Cardiac muscle cell (in vitro differentiated cells and primary cell): Measurements from ENCODE around the gene RAPGEF1. TPM values are rescaled to one million over a fixed set of nuclear protein-coding genes. Genes with fewer than 3 reads are reported as not detected.
"Not testable (repeated sequence)": the region's sequence is repeated elsewhere in the genome, so short reads cannot be mapped to it uniquely, and the experiment has no call there.

Source experiments
- DNase-seq, 2 donors: peaks; one replicate each; pipeline versions ENCODE4 v3.0.0 to v3.0.0-alpha.2; 2010 to 2017; ENCODE audit warnings: low read depth in 1 of 2, low spot score in 1 of 2
- H3K27ac ChIP-seq: fragments of 200-600 bp; sonication (generic); 2 replicates; pipeline ENCODE4 v1.5.1; 2016
- H3K27me3 ChIP-seq: fragments of 200-600 bp; sonication (generic); 2 replicates; pipeline ENCODE4 v1.6.0; 2016; ENCODE audit warnings: control low read depth
- H3K36me3 ChIP-seq: fragments of 200-600 bp; sonication (generic); 2 replicates; pipeline ENCODE4 v1.5.1; 2016; ENCODE audit warnings: control low read depth
- H3K4me1 ChIP-seq: fragments of 200-600 bp; sonication (generic); 2 replicates; pipeline ENCODE4 v1.8.1; 2017; ENCODE audit warnings: low read depth, mild to moderate bottlenecking, mixed run types
- H3K4me3 ChIP-seq: fragments of 200-600 bp; sonication (generic); 2 replicates; pipeline ENCODE4 v1.5.1; 2016; ENCODE audit warnings: mild to moderate bottlenecking
- H3K9me3 ChIP-seq: fragments of 200-600 bp; sonication (generic); 2 replicates; pipeline ENCODE4 v1.5.1; 2017; ENCODE audit warnings: low read depth, mild to moderate bottlenecking, control low read depth
- polyA plus RNA-seq: library from polyadenylated mRNA; unstranded; fragments of >200 nt; fragmentation: Nextera tagmentation; extraction: Ambion mirVana; gene quantifications from 2 replicates; pipeline ENCODE4 v1.2.1, GENCODE V29; 2016
- total RNA-seq: library from RNA; depleted of rRNA; stranded (reverse); fragments of >200 nt; gene quantifications from 2 replicates; pipeline ENCODE4 v1.2.3, GENCODE V29; 2016
- TF ChIP-seq, protein P1 (sequence below): IDR thresholded peaks from 2 replicates; pipeline ENCODE4 v1.5.1; 2012; ENCODE audit warnings: low read depth, mild to moderate bottlenecking, low read length

The RAPGEF1 gene
- total and polyA plus RNA-seq, 2 experiments from 2014 or later = 42.1 to 51.1 TPM

DNA sequence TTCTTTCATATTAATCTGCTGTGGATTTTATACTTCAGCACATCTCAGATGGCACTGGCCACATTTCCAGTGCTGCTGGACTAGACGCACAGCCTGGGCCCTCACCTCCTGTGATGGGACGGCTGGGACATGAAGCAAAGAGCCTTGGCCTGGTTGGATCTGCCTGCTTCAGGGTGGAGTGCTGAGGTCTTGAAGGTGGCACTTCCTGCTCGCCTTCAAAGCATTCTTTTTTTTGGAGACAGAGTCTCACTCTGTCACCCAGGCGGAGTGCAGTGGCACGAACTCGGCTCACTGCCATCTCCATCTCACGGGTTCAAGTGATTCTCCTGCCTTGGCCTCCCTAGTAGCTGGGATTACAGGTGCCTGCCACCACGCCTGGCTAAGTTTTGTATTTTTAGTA is 73.1 kb downstream of the RAPGEF1 start:
- H3K36me3 ChIP-seq = no peaks in the 10 kb centered on the region
- H3K4me1 ChIP-seq = peaks cover 32% of the 10 kb centered on the region
- TF ChIP-seq, protein P1, sequence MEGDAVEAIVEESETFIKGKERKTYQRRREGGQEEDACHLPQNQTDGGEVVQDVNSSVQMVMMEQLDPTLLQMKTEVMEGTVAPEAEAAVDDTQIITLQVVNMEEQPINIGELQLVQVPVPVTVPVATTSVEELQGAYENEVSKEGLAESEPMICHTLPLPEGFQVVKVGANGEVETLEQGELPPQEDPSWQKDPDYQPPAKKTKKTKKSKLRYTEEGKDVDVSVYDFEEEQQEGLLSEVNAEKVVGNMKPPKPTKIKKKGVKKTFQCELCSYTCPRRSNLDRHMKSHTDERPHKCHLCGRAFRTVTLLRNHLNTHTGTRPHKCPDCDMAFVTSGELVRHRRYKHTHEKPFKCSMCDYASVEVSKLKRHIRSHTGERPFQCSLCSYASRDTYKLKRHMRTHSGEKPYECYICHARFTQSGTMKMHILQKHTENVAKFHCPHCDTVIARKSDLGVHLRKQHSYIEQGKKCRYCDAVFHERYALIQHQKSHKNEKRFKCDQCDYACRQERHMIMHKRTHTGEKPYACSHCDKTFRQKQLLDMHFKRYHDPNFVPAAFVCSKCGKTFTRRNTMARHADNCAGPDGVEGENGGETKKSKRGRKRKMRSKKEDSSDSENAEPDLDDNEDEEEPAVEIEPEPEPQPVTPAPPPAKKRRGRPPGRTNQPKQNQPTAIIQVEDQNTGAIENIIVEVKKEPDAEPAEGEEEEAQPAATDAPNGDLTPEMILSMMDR = no peak
- no peaks in the 10 kb centered on the region for H3K27me3 ChIP-seq
- H3K9me3 ChIP-seq = no peaks in the 10 kb centered on the region
- H3K27ac ChIP-seq = no peak overlapping the region
- DNase-seq = no peak
- no peak overlapping the region for H3K4me3 ChIP-seq

DNA sequence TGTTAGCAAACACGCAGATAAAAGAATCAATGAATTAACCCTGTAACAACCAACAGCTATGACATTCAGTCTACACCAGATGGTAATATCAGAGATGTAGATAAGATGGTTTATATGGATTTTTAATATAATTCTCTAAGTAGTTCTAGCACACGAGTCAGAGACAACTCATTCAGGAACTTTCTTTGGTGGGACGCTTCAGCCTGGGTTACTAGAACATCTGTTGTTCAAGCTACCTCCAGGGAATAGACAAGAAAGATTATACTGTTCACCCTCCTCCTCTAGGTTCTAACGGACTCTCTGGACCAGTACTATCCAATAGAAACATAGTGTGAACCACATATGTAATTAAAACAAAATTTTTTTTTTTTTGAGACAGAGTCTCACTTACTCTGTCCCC is 73.8 kb downstream of the RAPGEF1 start:
- no peaks in the 10 kb centered on the region for H3K36me3 ChIP-seq
- H3K9me3 ChIP-seq = no peaks in the 10 kb centered on the region
- no peak for DNase-seq
- H3K27me3 ChIP-seq = no peaks in the 10 kb centered on the region
- H3K4me3 ChIP-seq = no peak overlapping the region
- no peak overlapping the region for H3K27ac ChIP-seq
- H3K4me1 ChIP-seq = peaks cover 32% of the 10 kb centered on the region
- TF ChIP-seq, protein P1 = no peak

DNA sequence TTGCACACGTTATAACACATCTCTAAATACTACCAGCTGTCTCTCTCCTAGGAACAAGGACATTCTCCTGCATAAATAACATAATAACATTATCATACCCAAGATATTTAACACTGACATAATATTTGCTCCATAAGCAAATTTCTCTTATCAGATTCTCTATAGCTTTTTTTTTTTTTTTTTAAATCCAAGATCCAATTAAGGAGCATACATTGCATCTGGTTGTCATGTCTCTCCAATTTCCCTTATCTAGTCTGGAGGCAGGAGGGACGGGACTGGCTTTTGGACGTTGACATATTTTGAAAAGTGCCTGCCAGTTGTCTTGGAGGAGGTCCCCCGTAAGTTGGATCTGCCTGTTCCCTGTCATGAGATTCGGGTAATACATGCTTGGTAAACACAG is 76.6 kb downstream of the RAPGEF1 start:
- Histone ChIP-seq H3K27ac (no peak overlapping the region), H3K4me1 (peaks cover 24% of the 10 kb centered on the region), H3K27me3 (no peaks in the 10 kb centered on the region), H3K36me3 (no peaks in the 10 kb centered on the region), H3K4me3 (no peak overlapping the region), H3K9me3 (no peaks in the 10 kb centered on the region)
- no peak for DNase-seq
- TF ChIP-seq, protein P1 = no peak

DNA sequence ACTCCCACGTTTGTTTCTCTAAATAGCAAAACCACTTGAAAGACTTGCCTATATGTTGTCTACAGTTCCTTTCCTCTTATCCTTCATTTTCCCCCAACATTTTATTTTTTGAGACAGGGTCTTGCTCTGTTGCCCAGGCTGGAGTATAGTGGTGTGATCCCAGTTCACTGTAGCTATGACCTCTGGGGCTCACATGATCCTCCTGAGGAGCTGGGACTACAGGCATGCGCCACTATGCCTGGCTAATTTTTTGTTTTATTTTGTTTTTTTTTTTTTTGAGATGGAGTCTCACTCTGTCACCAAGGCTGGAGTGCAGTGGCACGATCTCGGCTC is 77.6 kb downstream of the RAPGEF1 start:
- H3K36me3 ChIP-seq, H3K27me3 ChIP-seq, H3K4me3 ChIP-seq, H3K27ac ChIP-seq, DNase-seq, H3K9me3 ChIP-seq: not testable (repeated sequence)
- H3K4me1 ChIP-seq = peaks cover 26% of the 10 kb centered on the region

DNA sequence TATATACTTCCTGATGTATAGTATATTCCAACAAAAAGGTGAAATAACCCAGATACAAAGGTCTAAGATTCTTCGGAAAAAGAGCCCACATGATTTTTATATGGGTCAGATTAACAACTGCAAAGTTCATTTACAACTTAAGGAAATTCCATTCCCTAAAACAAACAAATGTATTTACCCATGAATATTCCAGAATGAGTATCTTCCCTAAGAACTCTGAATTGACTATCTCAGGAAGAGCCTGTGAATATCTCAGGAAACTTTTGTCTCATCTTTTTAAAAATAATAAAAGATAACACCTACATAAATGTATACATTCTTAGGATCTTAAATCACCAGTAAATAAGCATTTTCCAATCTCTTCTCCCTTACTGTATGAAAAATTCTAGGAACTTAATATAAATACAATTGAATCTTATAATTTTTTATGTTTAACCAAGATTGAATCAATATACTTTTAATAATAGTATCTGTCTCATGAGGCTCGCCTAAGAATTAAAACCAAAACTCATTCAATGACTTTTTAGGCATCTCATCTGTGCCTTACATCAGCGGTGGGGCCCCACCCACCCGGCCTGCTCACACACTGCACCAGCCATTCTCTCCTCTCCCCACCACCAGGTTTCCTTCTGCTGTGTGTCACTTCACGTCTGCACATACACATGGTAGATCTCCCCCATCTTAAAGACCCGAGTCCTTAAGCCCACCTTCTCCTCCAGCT is 78.1 kb downstream of the RAPGEF1 start:
- H3K4me1 ChIP-seq = peaks cover 32% of the 10 kb centered on the region
- TF ChIP-seq, protein P1 = no peak
- H3K27me3 ChIP-seq = no peaks in the 10 kb centered on the region
- no peaks in the 10 kb centered on the region for H3K9me3 ChIP-seq
- no peak overlapping the region for H3K4me3 ChIP-seq
- H3K36me3 ChIP-seq = no peaks in the 10 kb centered on the region
- no peak for DNase-seq
- H3K27ac ChIP-seq = no peak overlapping the region

DNA sequence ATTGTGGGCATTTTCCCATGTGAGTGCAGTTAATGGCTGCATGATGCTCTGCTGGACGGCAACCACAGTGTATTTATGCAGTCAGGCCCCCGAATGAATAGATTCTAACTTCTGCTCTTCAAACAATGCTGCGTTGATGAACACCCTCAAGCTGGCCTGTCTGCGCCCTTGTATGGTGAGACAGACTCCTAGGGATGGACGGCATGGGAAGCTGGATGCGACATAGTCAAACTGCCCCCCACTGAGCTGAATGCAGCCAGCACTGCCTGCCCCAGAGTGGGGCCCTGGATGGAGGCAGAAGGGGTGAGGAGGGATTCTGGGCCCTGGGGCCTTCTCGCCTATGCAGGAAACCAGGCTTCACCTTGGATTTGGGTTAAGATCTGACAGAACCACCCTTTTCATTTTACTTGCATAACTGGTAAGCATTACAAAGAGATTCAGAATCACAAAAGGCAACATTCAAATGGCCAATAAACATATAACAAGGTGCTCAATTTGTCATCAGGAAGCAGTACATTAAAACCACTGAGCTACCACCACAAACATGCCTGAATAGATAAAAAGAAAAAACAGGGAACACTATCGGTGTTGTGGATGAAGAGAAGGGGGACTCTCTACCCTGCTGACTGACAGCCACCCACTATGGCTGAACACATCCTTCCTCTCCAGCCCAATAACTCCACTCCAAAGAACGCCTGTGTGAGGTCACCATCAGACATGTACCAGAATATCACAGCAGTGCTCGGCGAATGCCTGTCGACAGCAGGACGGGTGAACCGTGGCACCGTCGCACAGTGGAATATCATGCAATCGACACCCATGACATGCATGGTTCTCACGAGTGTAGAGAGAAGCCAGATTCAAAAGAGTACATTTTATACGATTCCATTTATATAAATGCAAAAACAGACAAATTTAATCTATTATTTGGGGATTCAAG is 79.1 kb downstream of the RAPGEF1 start:
- no peak overlapping the region for H3K4me3 ChIP-seq
- no peak overlapping the region for H3K27ac ChIP-seq
- H3K9me3 ChIP-seq = no peaks in the 10 kb centered on the region
- H3K36me3 ChIP-seq = no peaks in the 10 kb centered on the region
- no peaks in the 10 kb centered on the region for H3K27me3 ChIP-seq
- peaks cover 36% of the 10 kb centered on the region for H3K4me1 ChIP-seq
- DNase-seq = peak in 1 of 2 donors; percentile 53
- TF ChIP-seq, protein P1 = no peak
